OCI-M2 (cell line): ENCODE results near the gene DRD5.

Experiments
- DNase-seq: peaks from one replicate; lab custom pipeline; 2025; ENCODE audit not compliant: unreplicated experiment; lab: John Stamatoyannopoulos, UW

The DRD5 gene

DNA sequence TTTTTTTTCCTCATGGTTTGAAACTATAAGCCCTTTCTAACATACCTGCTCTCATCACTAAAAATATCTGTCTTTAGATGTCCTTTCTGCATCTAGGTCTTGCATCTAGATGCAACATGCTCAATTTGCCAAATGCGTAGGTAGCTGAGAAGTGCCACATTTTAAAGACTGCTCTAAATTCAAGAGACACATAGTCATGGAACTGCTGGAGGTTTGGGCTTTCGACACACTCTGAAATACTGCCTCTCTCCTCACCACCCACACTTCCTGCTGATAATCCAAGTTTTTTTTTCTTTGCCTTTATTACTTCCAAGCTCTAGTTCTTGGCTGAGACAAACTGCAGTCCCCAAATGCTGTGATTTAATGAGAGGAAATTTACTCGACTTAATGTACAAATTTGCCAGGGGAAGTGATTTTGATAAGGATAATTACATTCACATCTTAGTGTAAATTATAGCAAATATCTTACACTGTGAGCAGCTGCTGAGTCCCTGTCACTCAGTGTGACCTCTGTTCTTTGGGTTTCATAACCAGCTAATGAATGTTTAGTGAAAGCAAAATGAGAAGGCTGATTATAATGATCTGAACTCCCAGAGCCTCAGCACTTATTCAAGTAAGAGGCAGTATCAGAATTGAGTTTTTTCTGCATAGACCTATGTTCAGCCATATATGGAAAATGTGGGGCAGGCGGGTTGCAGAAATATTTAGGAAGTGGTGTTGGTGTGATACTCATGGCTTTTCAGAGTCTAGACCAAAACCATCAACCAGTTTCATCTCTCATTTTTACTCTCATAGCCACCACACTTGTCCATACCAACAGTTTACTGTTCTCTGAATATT, 31.3 kb downstream of the DRD5 start:
- no peak for DNase-seq

DNA sequence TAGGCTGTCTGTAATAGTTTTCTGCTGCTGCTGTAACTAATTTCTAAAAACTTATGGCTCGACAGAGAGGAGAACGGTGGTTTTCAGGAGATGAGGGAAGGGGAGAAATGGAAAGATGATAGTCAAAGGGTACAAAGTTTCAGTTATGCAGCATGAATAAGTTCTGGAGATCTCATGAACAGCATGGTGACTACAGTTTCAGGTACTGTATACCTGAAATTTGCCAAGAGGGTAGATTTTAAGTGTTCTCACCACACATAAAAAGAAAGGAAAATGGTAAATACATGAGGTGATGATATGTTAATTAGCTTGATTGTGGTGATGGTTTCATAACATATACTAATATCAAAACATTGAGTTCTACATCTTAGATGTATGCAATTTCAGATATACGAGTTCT, 34.9 kb downstream of the DRD5 start:
- no peak for DNase-seq

DNA sequence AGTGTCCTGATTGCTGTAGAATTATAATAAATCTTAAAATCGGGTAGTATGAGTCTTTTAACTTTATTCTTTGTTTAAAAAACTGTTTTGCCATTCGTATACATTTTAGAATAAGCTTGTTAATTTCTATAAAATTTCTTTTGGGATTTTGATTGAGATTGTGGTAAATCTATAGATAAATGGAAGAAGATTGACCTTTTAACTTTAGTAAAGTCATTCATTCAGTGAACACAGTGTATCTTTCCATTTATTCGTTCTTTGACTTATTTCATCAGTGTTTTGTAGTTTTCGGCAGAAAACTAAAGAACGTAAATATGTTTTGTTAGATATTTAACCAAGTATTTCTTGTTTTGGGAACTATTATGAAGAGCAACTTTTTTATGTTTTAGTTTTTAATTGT, 38.9 kb downstream of the DRD5 start:
- no peak for DNase-seq

DNA sequence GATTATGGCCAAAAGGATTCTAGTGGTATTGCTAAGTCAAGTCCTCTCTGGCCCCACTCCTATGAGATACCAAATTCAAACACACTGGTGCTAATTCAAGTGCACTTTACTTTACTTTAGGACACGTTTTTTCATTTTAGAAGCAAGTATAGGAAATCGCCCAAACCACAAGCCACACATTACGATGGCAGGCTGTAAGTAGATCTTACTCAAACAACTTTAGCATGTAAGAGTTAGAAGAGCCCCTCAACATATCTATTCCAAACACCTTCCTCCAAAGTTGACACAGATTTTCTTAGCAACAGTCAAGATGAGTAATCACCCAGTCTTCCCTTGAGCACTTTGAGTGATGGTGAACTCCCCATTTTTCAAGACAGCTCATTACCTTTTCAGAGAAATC, 43.6 kb downstream of the DRD5 start:
- no peak for DNase-seq

DNA sequence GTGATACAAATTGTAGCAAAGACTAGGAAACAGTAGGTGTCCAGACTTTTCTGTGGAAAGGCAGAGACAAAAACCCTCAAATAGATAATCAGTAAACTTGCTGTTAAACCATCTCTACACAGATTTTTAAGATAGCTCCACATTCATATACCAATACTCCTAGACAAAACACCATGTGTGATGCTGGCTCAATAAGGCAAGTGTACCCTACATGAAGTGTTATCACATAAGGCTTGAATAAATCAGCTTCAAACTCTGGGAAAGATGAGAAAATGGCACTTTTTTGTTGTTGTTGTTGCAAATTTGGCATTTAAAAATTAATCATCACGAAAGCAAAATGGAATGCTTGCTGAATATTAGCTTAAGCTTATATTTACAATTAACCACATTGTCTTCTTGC, 45.1 kb downstream of the DRD5 start:
- no peak for DNase-seq

DNA sequence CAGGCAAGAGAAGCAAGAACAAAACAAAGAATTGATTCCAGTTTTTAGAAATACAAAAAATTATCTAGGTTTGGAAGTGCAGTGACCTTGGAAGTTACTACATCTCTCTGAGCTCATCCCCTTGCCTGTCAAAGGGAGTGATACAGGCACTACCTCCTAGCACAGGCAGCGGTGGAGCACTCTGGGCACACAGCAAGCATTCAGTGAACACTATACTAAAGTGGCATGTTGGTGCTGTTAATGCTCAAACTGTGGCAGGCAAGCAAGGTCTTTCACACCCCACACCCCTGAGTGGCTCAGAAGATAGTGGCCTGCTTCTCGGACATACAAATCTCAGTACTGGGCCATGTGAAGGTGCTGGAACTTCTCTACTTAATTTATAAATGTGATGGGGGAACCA, 51.2 kb downstream of the DRD5 start:
- no peak for DNase-seq

DNA sequence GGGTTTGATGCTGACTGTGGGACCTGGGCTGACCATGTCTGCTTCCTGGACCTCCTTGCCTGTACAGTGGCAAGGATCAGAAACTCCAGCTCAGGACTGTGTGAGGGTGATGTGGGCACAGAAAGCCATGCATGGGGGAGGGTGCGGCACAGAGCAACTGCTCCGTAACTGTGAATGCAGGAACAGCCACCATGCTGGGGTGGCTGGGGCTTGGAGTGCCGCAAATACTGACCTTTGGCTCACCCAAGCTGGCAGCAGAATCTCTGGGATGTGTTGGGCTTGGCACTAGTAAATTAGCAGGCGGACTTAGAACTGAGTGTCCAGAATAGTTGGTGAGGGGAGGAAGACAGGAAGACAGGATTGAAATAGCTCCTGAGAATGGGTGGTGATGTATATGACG, 52.0 kb downstream of the DRD5 start:
- no peak for DNase-seq
